Activated naive CD4-positive, alpha-beta T cell treated with anti-CD3 and anti-CD28 coated beads for 36 hours (primary cell): ENCODE data around the gene NHSL2. TPM values are rescaled to one million over a fixed set of nuclear protein-coding genes. Genes with fewer than 3 reads are reported as not detected.

Experiments used
- CTCF ChIA-PET: fragments of 350-600 bp; sonication (Branson Sonifier 250); formaldehyde crosslinking; loops from one replicate; lab custom pipeline; 2021; ENCODE audit warnings: antibody characterized with exemption; lab: Charles Lee
- DNase-seq: peaks from one replicate; pipeline ENCODE4 v3.0.0-alpha.2; 2020
- H3K27ac Mint-ChIP-seq: one replicate; pipeline ENCODE4 v1.8.0; 2021; ENCODE audit warnings: mild to moderate bottlenecking, mixed read lengths
- H3K27me3 Mint-ChIP-seq: one replicate; pipeline ENCODE4 v1.8.0; 2021; ENCODE audit warnings: low read depth, mixed read lengths
- H3K36me3 Mint-ChIP-seq: one replicate; pipeline ENCODE4 v1.8.0; 2021; ENCODE audit warnings: low read depth, mixed read lengths
- H3K4me1 Mint-ChIP-seq: one replicate; pipeline ENCODE4 v1.8.0; 2021; ENCODE audit warnings: low read depth, mixed read lengths
- H3K4me3 Mint-ChIP-seq: one replicate; pipeline ENCODE4 v1.8.0; 2021; ENCODE audit warnings: mild to moderate bottlenecking, moderate library complexity, mixed read lengths
- H3K9me3 Mint-ChIP-seq: one replicate; pipeline ENCODE4 v1.8.0; 2021; ENCODE audit warnings: mixed read lengths
- intact Hi-C: fragments of 100-400 bp; cut with micrococcal nuclease; formaldehyde crosslinking; loops from one replicate; pipeline ENCODE4 v1.15.1; 2023
- total RNA-seq, 2 experiments: library from RNA; stranded (reverse); gene quantifications; one replicate each; pipeline ENCODE4 v1.2.3, GENCODE V29; 2021

Gene NHSL2
- total RNA-seq, 2 experiments from 2014 or later, result 0.10 to 0.41 TPM

DNA sequence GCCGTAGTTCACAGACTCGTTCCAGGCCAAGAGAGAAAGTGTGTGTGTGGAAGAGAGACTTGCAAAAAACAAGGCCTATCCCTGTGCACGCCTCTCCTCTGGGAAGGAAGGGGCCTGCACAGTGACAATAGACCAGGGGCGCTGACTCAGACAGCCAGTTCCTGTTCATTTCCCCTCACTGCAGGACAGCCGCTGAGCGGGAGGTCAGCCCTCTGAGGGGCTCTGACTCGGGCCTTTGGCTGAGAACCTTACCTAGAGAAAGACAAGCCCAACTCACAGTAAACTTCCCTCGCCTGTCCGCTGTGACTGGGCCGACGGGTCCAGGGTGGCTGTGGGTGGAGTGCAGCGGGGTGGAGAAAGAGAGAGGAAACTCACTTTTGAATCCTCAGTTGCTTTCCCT is 169.0 kb downstream of the NHSL2 start:
- DNase-seq, result no peak
- CTCF ChIA-PET, result no interaction called here

DNA sequence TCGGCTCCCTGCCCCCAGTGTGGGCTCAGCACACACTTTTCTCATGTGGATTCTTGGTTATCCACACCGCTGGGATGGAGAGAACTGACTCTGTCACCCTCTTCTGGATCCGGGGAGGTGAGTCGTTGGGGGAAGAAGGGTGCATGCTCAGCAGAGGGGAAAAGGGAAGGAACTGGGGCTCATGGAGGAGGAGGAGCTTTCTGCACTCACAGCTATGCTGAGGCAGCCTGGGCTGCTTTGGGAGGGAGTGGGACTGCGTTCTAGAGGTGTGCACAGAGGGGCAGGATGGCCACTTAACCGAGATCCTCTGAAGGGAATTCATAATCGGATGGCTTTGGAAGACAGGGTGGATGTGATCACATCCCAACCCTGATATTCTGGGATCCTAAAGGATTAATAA is 169.5 kb downstream of the NHSL2 start:
- H3K36me3 Mint-ChIP-seq, result no peaks in the 10 kb centered on the region
- CTCF ChIA-PET, result no interaction called here
- no peaks in the 10 kb centered on the region for H3K27me3 Mint-ChIP-seq
- peaks cover 5% of the 10 kb centered on the region for H3K4me1 Mint-ChIP-seq
- DNase-seq, result no peak
- no peak overlapping the region for H3K4me3 Mint-ChIP-seq
- intact Hi-C loops, result no loop called here
- H3K27ac Mint-ChIP-seq, result no peak overlapping the region
- no peaks in the 10 kb centered on the region for H3K9me3 Mint-ChIP-seq

More for the DNA sequence above, 169.0 kb downstream of the NHSL2 start:
- H3K27me3 Mint-ChIP-seq, result no peaks in the 10 kb centered on the region
- H3K4me1 Mint-ChIP-seq, result peaks cover 5% of the 10 kb centered on the region
- intact Hi-C loops, result no loop called here
- H3K4me3 Mint-ChIP-seq, result no peak overlapping the region
- no peaks in the 10 kb centered on the region for H3K36me3 Mint-ChIP-seq
- no peaks in the 10 kb centered on the region for H3K9me3 Mint-ChIP-seq
- no peak overlapping the region for H3K27ac Mint-ChIP-seq

DNA sequence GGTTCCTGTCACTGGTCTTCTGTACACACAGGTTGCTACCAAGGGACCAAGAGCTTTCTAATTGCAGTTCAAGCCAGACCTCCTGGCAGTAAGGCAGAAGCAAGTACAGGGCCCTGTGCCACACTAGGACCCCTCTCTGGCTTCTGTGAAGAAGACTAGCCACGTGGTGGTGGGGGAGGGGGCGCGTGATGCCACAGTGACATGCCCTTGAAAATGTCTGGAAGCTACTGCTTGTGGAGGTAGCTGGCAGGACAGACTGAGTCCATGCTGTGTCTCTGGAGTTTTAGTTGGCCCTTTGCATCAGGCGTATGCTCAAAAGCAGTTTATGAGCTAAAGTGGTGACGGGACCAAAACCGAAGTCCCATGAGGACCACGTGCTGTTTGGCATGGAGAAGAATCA is 170.2 kb downstream of the NHSL2 start:
- DNase-seq, result no peak
- H3K27ac Mint-ChIP-seq, result no peak overlapping the region
- H3K9me3 Mint-ChIP-seq, result no peaks in the 10 kb centered on the region
- H3K36me3 Mint-ChIP-seq, result no peaks in the 10 kb centered on the region
- intact Hi-C loops, result no loop called here
- no peak overlapping the region for H3K4me3 Mint-ChIP-seq
- H3K4me1 Mint-ChIP-seq, result peaks cover 5% of the 10 kb centered on the region
- H3K27me3 Mint-ChIP-seq, result no peaks in the 10 kb centered on the region
- CTCF ChIA-PET, result no interaction called here

- CTCF ChIA-PET, result interaction anchor here (0.6 to 0.7 kb wide), 2 partner anchors 61 to 1929 kb away, joined by 3 read pairs; no protein-coding TSS in a partner anchor
- H3K9me3 Mint-ChIP-seq, result no peaks in the 10 kb centered on the region
- H3K4me3 Mint-ChIP-seq, result no peak overlapping the region
- H3K27ac Mint-ChIP-seq, result no peak overlapping the region
- intact Hi-C loops, result no loop called here
- H3K36me3 Mint-ChIP-seq, result no peaks in the 10 kb centered on the region
- peaks cover 5% of the 10 kb centered on the region for H3K4me1 Mint-ChIP-seq
- DNase-seq, result no peak
- no peaks in the 10 kb centered on the region for H3K27me3 Mint-ChIP-seq
These were observed 171.1 kb downstream of the NHSL2 start for GRCh38 chrX:72081605-72082320.

GRCh38 chrX:72083291-72083690 is 172.6 kb downstream of the NHSL2 start:
- CTCF ChIA-PET, result no interaction called here
- Mint-ChIP-seq H3K4me1 (peaks cover 3% of the 10 kb centered on the region), H3K27me3 (no peaks in the 10 kb centered on the region), H3K4me3 (no peak overlapping the region), H3K9me3 (no peaks in the 10 kb centered on the region), H3K36me3 (no peaks in the 10 kb centered on the region), H3K27ac (no peak overlapping the region)
- no peak for DNase-seq
- intact Hi-C loops, result no loop called here

DNA sequence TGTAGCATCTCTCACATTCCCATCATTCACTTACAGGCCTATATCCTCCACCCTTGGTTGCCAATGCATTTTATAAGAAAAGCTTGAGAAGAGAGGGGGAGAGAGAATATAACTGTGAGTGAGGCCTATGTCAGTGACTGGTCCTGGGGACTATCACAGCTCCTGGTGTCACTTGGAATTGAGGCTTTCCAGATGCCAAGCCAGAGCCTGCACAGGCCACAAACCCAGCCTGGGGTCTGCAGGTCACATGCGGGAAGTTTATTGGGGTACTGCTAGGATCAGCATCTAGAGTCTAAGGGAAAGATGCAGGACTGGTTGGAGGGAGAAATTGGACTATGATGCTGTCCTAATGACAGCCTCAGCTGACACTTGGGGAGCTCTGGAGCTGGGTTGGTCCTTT is 173.5 kb downstream of the NHSL2 start:
- intact Hi-C loops, result no loop called here
- H3K4me1 Mint-ChIP-seq, result no peaks in the 10 kb centered on the region

DNA sequence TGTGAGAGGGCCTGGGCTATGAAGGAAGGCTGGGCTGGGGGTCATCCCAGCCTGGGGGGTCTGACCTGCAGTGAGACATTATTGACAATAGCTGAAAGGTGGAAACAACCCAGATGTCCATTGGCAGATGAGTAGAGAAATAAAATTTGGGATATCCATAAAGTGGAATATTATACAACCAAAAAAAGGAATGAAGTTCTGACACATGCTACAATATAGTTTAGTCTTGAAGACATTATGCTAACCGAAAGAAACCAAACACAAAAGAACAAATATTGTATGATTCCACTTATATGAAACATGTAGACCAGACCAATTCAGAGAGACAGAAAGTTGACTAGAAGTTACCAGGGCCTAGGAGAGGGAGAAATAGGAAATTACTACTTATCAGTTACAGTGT is 176.3 kb downstream of the NHSL2 start:
- Mint-ChIP-seq H3K4me3 (no peak overlapping the region), H3K36me3 (no peaks in the 10 kb centered on the region), H3K27me3 (no peaks in the 10 kb centered on the region), H3K27ac (no peak overlapping the region), H3K4me1 (no peaks in the 10 kb centered on the region), H3K9me3 (no peaks in the 10 kb centered on the region)
- CTCF ChIA-PET, result no interaction called here
- DNase-seq, result no peak
- intact Hi-C loops, result no loop called here

More for the DNA sequence above, 173.5 kb downstream of the NHSL2 start:
- Mint-ChIP-seq H3K27ac (no peak overlapping the region), H3K9me3 (no peaks in the 10 kb centered on the region), H3K4me3 (no peak overlapping the region), H3K27me3 (no peaks in the 10 kb centered on the region), H3K36me3 (no peaks in the 10 kb centered on the region)
- CTCF ChIA-PET, result no interaction called here
- no peak for DNase-seq

DNA sequence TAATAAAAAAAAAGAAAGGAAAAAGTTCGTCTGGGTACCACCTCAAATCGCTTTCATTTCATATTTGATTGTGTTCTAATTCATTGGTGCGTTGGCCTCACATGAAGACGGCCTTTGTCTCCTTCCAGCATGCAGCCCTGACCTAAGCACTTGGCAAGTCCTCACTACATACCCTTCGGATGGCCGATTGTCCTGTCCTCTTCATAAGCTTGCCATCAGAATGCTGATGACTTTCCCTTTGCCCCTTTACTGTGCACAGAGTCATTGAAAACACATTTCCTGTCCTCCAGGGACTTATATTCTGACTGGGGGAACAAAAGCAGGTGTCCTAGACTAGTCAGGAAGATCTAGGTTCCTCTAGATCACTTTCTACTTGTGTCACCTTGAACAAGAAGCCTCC is 178.1 kb downstream of the NHSL2 start:
- intact Hi-C loops, result no loop called here
- Mint-ChIP-seq H3K4me3 (no peak overlapping the region), H3K27ac (no peak overlapping the region), H3K27me3 (no peaks in the 10 kb centered on the region), H3K4me1 (no peaks in the 10 kb centered on the region), H3K9me3 (no peaks in the 10 kb centered on the region), H3K36me3 (no peaks in the 10 kb centered on the region)
- DNase-seq, result no peak
- CTCF ChIA-PET, result no interaction called here

DNA sequence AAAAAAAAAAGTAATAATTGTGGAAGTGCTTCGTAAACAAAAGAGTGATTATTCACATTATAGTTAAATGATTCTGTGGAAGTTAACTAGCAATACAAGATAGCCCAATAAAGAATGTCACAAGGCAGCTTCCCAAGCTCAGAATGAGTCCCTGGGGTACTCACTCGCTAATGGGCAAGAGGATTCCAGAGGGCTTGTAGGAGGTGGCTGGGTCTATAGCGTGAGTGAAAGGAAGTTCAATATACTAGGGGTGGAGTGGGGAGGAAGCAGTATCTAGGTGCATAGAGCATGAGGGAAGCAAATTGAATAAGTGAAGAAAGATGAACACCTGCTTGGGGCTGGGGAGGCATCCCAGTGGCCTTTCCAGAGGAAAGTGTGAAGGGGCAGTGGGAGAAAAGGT is 178.6 kb downstream of the NHSL2 start:
- Mint-ChIP-seq H3K9me3 (no peaks in the 10 kb centered on the region), H3K27ac (no peak overlapping the region), H3K4me3 (no peak overlapping the region), H3K4me1 (no peaks in the 10 kb centered on the region), H3K36me3 (no peaks in the 10 kb centered on the region), H3K27me3 (no peaks in the 10 kb centered on the region)
- intact Hi-C loops, result no loop called here
- CTCF ChIA-PET, result no interaction called here
- DNase-seq, result no peak

DNA sequence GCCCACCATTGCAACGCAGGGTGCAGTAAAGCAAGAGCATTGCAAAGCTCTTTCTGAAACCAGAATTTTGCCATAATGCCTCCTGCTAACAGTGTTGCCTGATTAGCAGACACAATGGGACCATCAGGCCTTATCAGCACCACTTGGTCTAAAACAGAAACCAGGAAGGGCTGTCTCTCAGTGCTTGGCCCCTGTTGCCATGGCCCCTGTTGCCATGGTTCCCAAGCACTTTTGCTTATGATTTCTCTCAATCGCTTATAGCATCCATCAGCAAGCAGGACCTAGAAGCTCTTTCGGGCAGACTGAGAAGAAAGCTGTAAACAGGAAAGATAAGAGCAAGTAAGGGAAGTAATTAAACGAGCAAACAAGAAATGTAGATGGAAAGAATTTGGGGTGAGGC is 184.2 kb downstream of the NHSL2 start:
- intact Hi-C loops, result no loop called here
- no peak overlapping the region for H3K27ac Mint-ChIP-seq
- H3K36me3 Mint-ChIP-seq, result no peaks in the 10 kb centered on the region
- no peaks in the 10 kb centered on the region for H3K9me3 Mint-ChIP-seq
- H3K27me3 Mint-ChIP-seq, result peaks cover 7% of the 10 kb centered on the region
- H3K4me3 Mint-ChIP-seq, result no peak overlapping the region
- peaks cover 4% of the 10 kb centered on the region for H3K4me1 Mint-ChIP-seq
- CTCF ChIA-PET, result interaction anchor here (0.6 kb wide), 1 partner anchor 410 kb away, joined by 3 read pairs; no protein-coding TSS in a partner anchor
- DNase-seq, result peak; percentile 48

- no peaks in the 10 kb centered on the region for H3K36me3 Mint-ChIP-seq
- no peak overlapping the region for H3K4me3 Mint-ChIP-seq
- intact Hi-C loops, result no loop called here
- no peak for DNase-seq
- CTCF ChIA-PET, result no interaction called here
- no peak overlapping the region for H3K27ac Mint-ChIP-seq
- no peaks in the 10 kb centered on the region for H3K9me3 Mint-ChIP-seq
- H3K4me1 Mint-ChIP-seq, result peaks cover 9% of the 10 kb centered on the region
- peaks cover 10% of the 10 kb centered on the region for H3K27me3 Mint-ChIP-seq
These were observed 184.7 kb downstream of the NHSL2 start for GRCh38 chrX:72095370-72095769.

- no peaks in the 10 kb centered on the region for H3K9me3 Mint-ChIP-seq
- intact Hi-C loops, result no loop called here
- peaks cover 25% of the 10 kb centered on the region for H3K4me1 Mint-ChIP-seq
- CTCF ChIA-PET, result interaction anchor here (1.4 kb wide), 1 partner anchor 98 kb away, joined by 4 read pairs; no protein-coding TSS in a partner anchor
- no peak overlapping the region for H3K4me3 Mint-ChIP-seq
- no peaks in the 10 kb centered on the region for H3K36me3 Mint-ChIP-seq
- H3K27ac Mint-ChIP-seq, result no peak overlapping the region
- H3K27me3 Mint-ChIP-seq, result peaks cover 13% of the 10 kb centered on the region
- DNase-seq, result no peak
These were observed 186.5 kb downstream of the NHSL2 start for GRCh38 chrX:72097098-72097497.

DNA sequence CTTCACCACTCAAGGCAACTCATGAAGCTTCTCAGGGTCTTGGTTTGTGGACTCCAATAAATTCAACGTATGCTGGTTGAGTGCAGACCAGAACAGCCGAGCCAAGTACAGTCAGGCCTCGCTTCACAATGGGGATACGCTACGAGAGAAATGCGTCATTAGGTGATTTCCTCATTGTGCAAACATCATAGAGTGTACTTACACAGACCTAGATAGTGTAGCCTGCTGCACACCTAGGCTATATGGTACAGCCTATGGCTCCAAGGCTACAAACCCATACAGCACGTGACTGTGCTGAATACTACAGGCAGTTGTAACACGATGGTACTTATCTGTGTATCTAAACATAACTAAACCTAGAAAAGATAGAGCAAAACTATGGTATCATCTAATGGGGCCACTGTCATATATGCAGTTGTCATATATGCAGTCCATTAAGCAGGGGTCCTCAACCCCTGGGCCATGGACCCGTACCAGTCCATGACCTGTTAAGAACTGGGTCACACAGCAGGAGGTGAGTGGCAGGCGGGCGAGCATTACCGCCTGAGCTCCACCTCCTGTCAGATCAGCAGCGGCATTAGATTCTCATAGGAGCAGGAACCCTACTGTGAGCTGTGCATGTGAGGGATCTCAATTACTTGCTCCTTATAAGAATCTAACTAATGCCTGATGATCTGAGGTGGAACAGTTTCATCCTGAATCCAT is 189.6 kb downstream of the NHSL2 start:
- no peak overlapping the region for H3K4me3 Mint-ChIP-seq
- H3K27ac Mint-ChIP-seq, result no peak overlapping the region
- peaks cover 17% of the 10 kb centered on the region for H3K27me3 Mint-ChIP-seq
- H3K4me1 Mint-ChIP-seq, result peaks cover 25% of the 10 kb centered on the region
- intact Hi-C loops, result loop anchor here (2.0 kb wide), 2 partner anchors 21 to 81 kb away; no protein-coding TSS in a partner anchor
- CTCF ChIA-PET, result no interaction called here
- no peaks in the 10 kb centered on the region for H3K36me3 Mint-ChIP-seq
- DNase-seq, result no peak
- no peaks in the 10 kb centered on the region for H3K9me3 Mint-ChIP-seq
